GM12878 (cell line): ENCODE measurements around the gene MAP4K2. TPM values are rescaled to one million over a fixed set of nuclear protein-coding genes. Genes with fewer than 3 reads are reported as not detected.

ENCODE experiments used
- ATAC-seq: fragments of 200-7000 bp; cut with Tn5 transposase; 3 replicates; pipeline ENCODE4 v1.9.1; 2020; ENCODE audit warnings: mild to moderate bottlenecking, moderate library complexity
- BruUV-seq: library from RNA; stranded (reverse); fragments of 400-500 nt; replicated peaks from 2 replicates; lab custom pipeline; 2021; lab: Mats Ljungman, UMichigan
- CTCF ChIA-PET: fragments of 300-600 bp; sonication (Branson Sonifier 250); formaldehyde crosslinking; extraction: SDS; loops from one replicate; lab custom pipeline; 2021; ENCODE audit warnings: inconsistent platforms; lab: Yijun Ruan, JAX
- POLR2A ChIA-PET: fragments of 350-600 bp; formaldehyde crosslinking; extraction: SDS; loops from one replicate; lab custom pipeline; 2021; ENCODE audit warnings: inconsistent platforms; lab: Charles Lee
- RAD21 ChIA-PET: fragments of 300-600 bp; sonication (Branson Sonifier 250); formaldehyde crosslinking; loops from one replicate; lab custom pipeline; 2023; ENCODE audit warnings: antibody characterized with exemption; ENCODE audit not compliant: unreplicated experiment; lab: Charles Lee
- SMC1A ChIA-PET: fragments of 300-600 bp; sonication (Branson Sonifier 250); formaldehyde crosslinking; loops from one replicate; lab custom pipeline; 2023; ENCODE audit not compliant: unreplicated experiment, uncharacterized antibody; lab: Charles Lee
- DNase-seq: peaks from one replicate; pipeline ENCODE4 v3.0.0-alpha.2; 2011; ENCODE audit warnings: low read depth, low spot score
- FAIRE-seq: peaks from 3 replicates; lab custom pipeline; 2011; peaks lifted over from hg19 to GRCh38; lab: Jason Lieb, UNC
- H2AFZ ChIP-seq: 2 replicates; pipeline ENCODE4 v1.6.0; 2011; ENCODE audit warnings: low read depth, low read length, control low read depth; ENCODE audit not compliant: control insufficient read depth
- H3K27ac ChIP-seq: 2 replicates; pipeline ENCODE4 v1.5.1; 2011; ENCODE audit warnings: control low read depth; ENCODE audit not compliant: control insufficient read depth, insufficient read depth
- H3K27me3 ChIP-seq, 2 experiments: replicated peaks in 1 of 2; 2 replicates each; pipeline versions ENCODE4 v1.6.0 to v1.6.1; 2011; ENCODE audit warnings: low read length in 1 of 2; ENCODE audit not compliant: control insufficient read depth in 2 of 2, insufficient read depth in 2 of 2
- H3K36me3 ChIP-seq, 2 experiments: 2 replicates each; pipeline ENCODE4 v1.5.1; 2011; ENCODE audit warnings: low read length in 1 of 2; ENCODE audit not compliant: control insufficient read depth in 2 of 2, insufficient read depth in 2 of 2
- H3K4me1 ChIP-seq: 2 replicates; pipeline ENCODE4 v1.6.1; 2011; ENCODE audit warnings: mild to moderate bottlenecking, low read length, moderate library complexity, mixed read lengths; ENCODE audit not compliant: control insufficient read depth, insufficient read depth
- H3K4me2 ChIP-seq: 2 replicates; pipeline ENCODE4 v1.6.0; 2011; ENCODE audit warnings: control low read depth; ENCODE audit not compliant: control insufficient read depth, insufficient read depth
- H3K4me3 ChIP-seq: fragments of 200-600 bp; sonication (generic); 2 replicates; pipeline ENCODE4 v1.5.1; 2016
- H3K79me2 ChIP-seq: 2 replicates; pipeline ENCODE4 v1.6.0; 2011; ENCODE audit warnings: low read length; ENCODE audit not compliant: control insufficient read depth, insufficient read depth
- H3K9ac ChIP-seq: 2 replicates; pipeline ENCODE4 v1.8.0; 2011; ENCODE audit warnings: low read length, control low read depth, mixed read lengths; ENCODE audit not compliant: control insufficient read depth, insufficient read depth
- H3K9me3 ChIP-seq: replicated peaks from 3 replicates; pipeline ENCODE4 v1.5.1; 2011; ENCODE audit warnings: mild to moderate bottlenecking, low read length; ENCODE audit not compliant: control insufficient read depth, insufficient read depth
- H4K20me1 ChIP-seq: 2 replicates; pipeline ENCODE4 v1.6.0; 2011; ENCODE audit not compliant: control insufficient read depth, insufficient read depth
- ATF7 ChIP-seq: fragments of 450-650 bp; IDR thresholded peaks from 2 replicates; pipeline ENCODE4 v1.6.1; 2016; ENCODE audit warnings: low read depth, mild to moderate bottlenecking
- DPF2 ChIP-seq: fragments of 450-650 bp; IDR thresholded peaks from 2 replicates; pipeline ENCODE4 v1.6.1; 2017; ENCODE audit warnings: mild to moderate bottlenecking
- ETV6 ChIP-seq, 2 experiments: fragments of 450-650 bp in 1 of 2; IDR thresholded peaks in 1 of 2; conservative IDR thresholded peaks in 1 of 2; 2 replicates each; pipeline ENCODE4 v1.6.1; 2014; ENCODE audit warnings: antibody characterized with exemption in 1 of 2, borderline replicate concordance in 1 of 2, low read depth in 1 of 2, mild to moderate bottlenecking in 1 of 2, moderate library complexity in 1 of 2
- GABPA ChIP-seq: IDR thresholded peaks from 2 replicates; pipeline ENCODE4 v1.6.1; 2014; ENCODE audit warnings: antibody characterized with exemption, low read depth, mild to moderate bottlenecking, inconsistent platforms
- GATAD2B ChIP-seq: fragments of 450-650 bp; conservative IDR thresholded peaks from 2 replicates; pipeline ENCODE4 v1.6.1; 2017; ENCODE audit warnings: low read depth, mild to moderate bottlenecking, moderate library complexity
- IRF5 ChIP-seq: fragments of 450-650 bp; IDR thresholded peaks from 2 replicates; pipeline ENCODE4 v1.6.1; 2017; ENCODE audit warnings: borderline replicate concordance
- NFYA ChIP-seq: IDR thresholded peaks from 2 replicates; pipeline ENCODE4 v1.6.1; 2011; ENCODE audit warnings: low read depth, mild to moderate bottlenecking, low read length, improper control_type of control experiment, borderline replicate concordance
- PAX5 ChIP-seq: IDR thresholded peaks from 2 replicates; pipeline ENCODE4 v1.6.1; 2011; ENCODE audit warnings: low read depth, low read length, borderline replicate concordance
- PRDM15 ChIP-seq: fragments of 450-650 bp; formaldehyde crosslinking; IDR thresholded peaks from 2 replicates; pipeline ENCODE4 v1.4.0; 2020; ENCODE audit warnings: mild to moderate bottlenecking, moderate library complexity
- RELB ChIP-seq: fragments of 450-650 bp; IDR thresholded peaks from 2 replicates; pipeline ENCODE4 v1.6.1; 2017; ENCODE audit warnings: low read depth, mild to moderate bottlenecking, moderate library complexity
- TAF1 ChIP-seq: IDR thresholded peaks from 2 replicates; pipeline ENCODE4 v1.6.1; 2011; ENCODE audit warnings: mild to moderate bottlenecking, low read depth, low read length, borderline replicate concordance
- USF2 ChIP-seq: IDR thresholded peaks from 2 replicates; pipeline ENCODE4 v1.6.1; 2011; ENCODE audit warnings: low read depth, low read length, improper control_type of control experiment, borderline replicate concordance
- YBX1 ChIP-seq: fragments of 450-650 bp; IDR thresholded peaks from 2 replicates; pipeline ENCODE4 v1.6.1; 2016; ENCODE audit warnings: antibody characterized with exemption
- WGBS: methylation state at CpG from one replicate; pipeline ENCODE4 v1.1.6; 2016; ENCODE audit warnings: low lambda C conversion rate; ENCODE audit not compliant: insufficient replicate concordance, insufficient coverage; ENCODE audit errors: missing lambda C conversion rate; 5-methylcytosine and 5-hydroxymethylcytosine counted together
- in situ Hi-C: fragments of 300-500 bp; cut with MboI; formaldehyde crosslinking; loops from 9 replicates; pipeline ENCODE4 v1.14.3; 2018; ENCODE audit warnings: mixed read lengths
- intact Hi-C: fragments of 100-400 bp; cut with micrococcal nuclease; formaldehyde crosslinking; loops from one replicate; pipeline ENCODE4 v1.14.2; 2022; ENCODE audit not compliant: unreplicated experiment
- polyA plus RNA-seq, 11 experiments: library from polyadenylated mRNA; depleted of rRNA in 4 of 11; unstranded in 6 of 11; stranded (reverse) in 5 of 11; fragments of >200 nt; fragmentation: Nextera tagmentation in 4 of 11; fragmentation: Illumina TruSeq in 1 of 11; extraction: Ambion mirVana in 4 of 11; extraction: Trizol in 1 of 11; gene quantifications; 1 replicate in 1 of 11; 2 replicates in 10 of 11; pipeline versions ENCODE4 v1.2.1 to v1.2.3, GENCODE V29; 2011 to 2016; ENCODE audit warnings: inconsistent platforms in 2 of 11, missing spikeins in 2 of 11, low read depth in 1 of 11
- total RNA-seq, 4 experiments: library from RNA; depleted of rRNA in 3 of 4; stranded (reverse); fragments of >200 nt in 3 of 4; fragmentation: Illumina TruSeq in 1 of 4; extraction: Trizol in 1 of 4; gene quantifications; 2 replicates each; pipeline versions ENCODE4 v1.2.1 to v1.2.3, GENCODE V29; 2013 to 2021

MAP4K2 gene
- total and polyA plus RNA-seq, 10 of the 15 experiments (the other 5 are each of a cell fraction or from before 2014, with no cell fraction given): 0.98 to 78.1 (median 48.9) TPM

- RAD21 ChIA-PET: interaction anchor here (0.6 to 1.6 kb wide), 17 partner anchors 9 to 536 kb away, joined by 3 to 12 read pairs (median 3); partner anchors contain the start of genes ARL2, CDC42EP2, FAU and MAP4K2
- TF ChIP-seq ATF7: peak; percentile 98
- no peak for TF ChIP-seq USF2
- peak; percentile 84 for TF ChIP-seq TAF1
- TF ChIP-seq YBX1: no peak
- 0 out of 2 replicates have a peak, but pooled peaks have one; percentile 52 for TF ChIP-seq PAX5
- no peak for TF ChIP-seq ETV6 (conservative IDR thresholded peaks at IDR 0.05 in 1 of 2, IDR thresholded peaks at IDR 0.05 in 1 of 2; ENCODE audit: borderline replicate concordance in 1 of 2, low read depth in 1 of 2)
- no peak; the same call in 1 of the 2 replicates for TF ChIP-seq NFYA
- TF ChIP-seq DPF2: no peak
- TF ChIP-seq GATAD2B: no peak
- peak; percentile 73 for TF ChIP-seq IRF5
- TF ChIP-seq GABPA: peak; percentile 67
- no peak for TF ChIP-seq RELB
- TF ChIP-seq PRDM15 (CRISPR knock-in tag): no peak
These were observed 24.3 kb downstream of the MAP4K2 start, which contains the start of gene SF1 for GRCh38 chr11:64778473-64779298. Gene SF1 (minus strand): TSS chr11:64778542. CDS start chr11:64778392, 150 bp downstream.

More at GRCh38 chr11:64778473-64779298, 24.3 kb downstream of the MAP4K2 start, which contains the start of gene SF1:
- FAIRE-seq (peak; percentile 99), ATAC-seq (peak; percentile 93), DNase-seq (peak; percentile 100)
- H3K27ac ChIP-seq: peak within 1 kb of the TSS; percentile 86
- H3K79me2 ChIP-seq: peaks cover 40% of the 10 kb centered on the region
- no peaks in the 10 kb centered on the region for H3K27me3 ChIP-seq
- peak within 1 kb of the TSS; percentile 95 for H3K9ac ChIP-seq
- peaks cover 7 to 35% of the 10 kb centered on the region in 2 experiments for H3K36me3 ChIP-seq
- no TSS peak for BruUV-seq
- intact Hi-C loops: loop anchor here (10.0 kb wide), 1 partner anchor 336 kb away; the partner anchor contains the start of genes TM7SF2 and ZNHIT2
- H4K20me1 ChIP-seq: peaks cover 16% of the 10 kb centered on the region
- H3K4me1 ChIP-seq: peaks cover 32% of the 10 kb centered on the region
- peak within 1 kb of the TSS; percentile 80 for H3K4me3 ChIP-seq
- in situ Hi-C loops: no loop called here
- ChIA-PET CTCF (interaction anchor here (0.6 to 3.3 kb wide), 12 partner anchors 10 to 339 kb away, joined by 3 to 18 read pairs (median 3); partner anchors contain the start of genes RASGRP2 and ZNHIT2), SMC1A (interaction anchor here (0.7 to 1.9 kb wide), 4 partner anchors 22 to 270 kb away, joined by 3 to 7 read pairs (median 3); no protein-coding TSS in a partner anchor), POLR2A (interaction anchor here (0.5 to 2.0 kb wide), 25 partner anchors 9 to 1605 kb away, joined by 3 to 33 read pairs (median 3); partner anchors contain the start of genes CDC42BPG, FAU, FKBP2 and MAP4K2)
- peak within 1 kb of the TSS; percentile 63 for H2AFZ ChIP-seq
- H3K4me2 ChIP-seq: peak within 1 kb of the TSS; percentile 96
- WGBS: under 1% methylated on average over 62 of the region's 80 CpGs
- H3K9me3 ChIP-seq: no peaks in the 10 kb centered on the region; the same call in 2 of the 3 replicates
